Measurements from ENCODE around the gene PSTPIP2.
A peak's percentile ranks its signal among the peaks of the same experiment; 100 is the strongest.
"Not testable (repeated sequence)": the region's sequence is repeated elsewhere in the genome, so short reads cannot be mapped to it uniquely, and the experiment has no call there.

The PSTPIP2 gene

GRCh38 chr18:45998244-45998643, 73.8 kb downstream of the PSTPIP2 start:
- Mint-ChIP-seq H3K27me3 (ENCODE audit: low read depth, poor library complexity) (peaks cover 2% of the 10 kb centered on the region), H3K9me3 (peaks cover 21% of the 10 kb centered on the region), H3K36me3 (ENCODE audit: low read depth) (peaks cover 25% of the 10 kb centered on the region), H3K27ac (peak overlapping the region; percentile 18), H3K4me1 (peaks cover 19% of the 10 kb centered on the region), H3K4me3 (no peak overlapping the region)
- no peak for DNase-seq
- no peak for TF ChIP-seq CTCF (IDR thresholded peaks at IDR 0.05)

- DNase-seq: no peak
- Mint-ChIP-seq H3K4me3 (no peak overlapping the region), H3K27me3 (ENCODE audit: low read depth, poor library complexity) (peaks cover 2% of the 10 kb centered on the region), H3K36me3 (ENCODE audit: low read depth) (peaks cover 20% of the 10 kb centered on the region), H3K9me3 (peaks cover 16% of the 10 kb centered on the region), H3K4me1 (peaks cover 19% of the 10 kb centered on the region), H3K27ac (no peak overlapping the region)
- TF ChIP-seq CTCF (IDR thresholded peaks at IDR 0.05): no peak
Observed at GRCh38 chr18:45997700-45998151, 74.3 kb downstream of the PSTPIP2 start.

- peaks cover 2% of the 10 kb centered on the region for H3K27me3 Mint-ChIP-seq (ENCODE audit: low read depth, poor library complexity)
- H3K4me3 Mint-ChIP-seq: no peak overlapping the region
- peaks cover 19% of the 10 kb centered on the region for H3K4me1 Mint-ChIP-seq
- H3K36me3 Mint-ChIP-seq (ENCODE audit: low read depth): peaks cover 4% of the 10 kb centered on the region
- H3K27ac Mint-ChIP-seq: no peak overlapping the region
- DNase-seq: no peak
- H3K9me3 Mint-ChIP-seq: no peaks in the 10 kb centered on the region
- no peak for TF ChIP-seq CTCF (IDR thresholded peaks at IDR 0.05)
Observed at GRCh38 chr18:45995461-45995860, 76.6 kb downstream of the PSTPIP2 start.

- H3K4me3 Mint-ChIP-seq: no peak overlapping the region
- no peak for TF ChIP-seq CTCF (IDR thresholded peaks at IDR 0.05)
- H3K9me3 Mint-ChIP-seq: peaks cover 3% of the 10 kb centered on the region
- H3K27ac Mint-ChIP-seq: no peak overlapping the region
- DNase-seq: no peak
- H3K27me3 Mint-ChIP-seq (ENCODE audit: low read depth, poor library complexity): peaks cover under 1% of the 10 kb centered on the region
- peaks cover 18% of the 10 kb centered on the region for H3K36me3 Mint-ChIP-seq (ENCODE audit: low read depth)
- H3K4me1 Mint-ChIP-seq: peaks cover 9% of the 10 kb centered on the region
Observed at GRCh38 chr18:45993438-45993837, 78.6 kb downstream of the PSTPIP2 start.

- H3K27ac Mint-ChIP-seq; H3K9me3 Mint-ChIP-seq; H3K27me3 Mint-ChIP-seq (ENCODE audit: low read depth, poor library complexity); H3K4me1 Mint-ChIP-seq; DNase-seq; H3K4me3 Mint-ChIP-seq: not testable (repeated sequence)
- peaks cover 18% of the 10 kb centered on the region for H3K36me3 Mint-ChIP-seq (ENCODE audit: low read depth)
Observed at GRCh38 chr18:45992527-45992926, 79.5 kb downstream of the PSTPIP2 start.

GRCh38 chr18:45991788-45992187, 80.3 kb downstream of the PSTPIP2 start:
- H3K9me3 Mint-ChIP-seq: peaks cover 3% of the 10 kb centered on the region
- peaks cover 5% of the 10 kb centered on the region for H3K27me3 Mint-ChIP-seq (ENCODE audit: low read depth, poor library complexity)
- peaks cover 18% of the 10 kb centered on the region for H3K36me3 Mint-ChIP-seq (ENCODE audit: low read depth)
- no peaks in the 10 kb centered on the region for H3K4me1 Mint-ChIP-seq
- no peak for TF ChIP-seq CTCF (IDR thresholded peaks at IDR 0.05)
- no peak overlapping the region for H3K4me3 Mint-ChIP-seq
- no peak overlapping the region for H3K27ac Mint-ChIP-seq
- DNase-seq: no peak
